SK-N-MC (cell line): ENCODE data around the gene CLSTN3.

Experiments used
- EZH2 ChIP-seq: fragments of 200-600 bp; sonication (generic); IDR thresholded peaks from one replicate; pipeline ENCODE4 v1.6.1; 2017; ENCODE audit warnings: antibody characterized with exemption
- FOXP2 ChIP-seq: optimal IDR thresholded peaks from 2 replicates; pipeline ENCODE3; 2011; ENCODE audit warnings: mild to moderate bottlenecking, moderate library complexity; ENCODE audit not compliant: insufficient read depth; ENCODE audit errors: extremely low read length, control extremely low read depth
- POLR2AphosphoS5 ChIP-seq: IDR thresholded peaks from 2 replicates; pipeline ENCODE4 v1.6.1; 2012; ENCODE audit warnings: mild to moderate bottlenecking, low read depth, low read length, borderline replicate concordance

DNA sequence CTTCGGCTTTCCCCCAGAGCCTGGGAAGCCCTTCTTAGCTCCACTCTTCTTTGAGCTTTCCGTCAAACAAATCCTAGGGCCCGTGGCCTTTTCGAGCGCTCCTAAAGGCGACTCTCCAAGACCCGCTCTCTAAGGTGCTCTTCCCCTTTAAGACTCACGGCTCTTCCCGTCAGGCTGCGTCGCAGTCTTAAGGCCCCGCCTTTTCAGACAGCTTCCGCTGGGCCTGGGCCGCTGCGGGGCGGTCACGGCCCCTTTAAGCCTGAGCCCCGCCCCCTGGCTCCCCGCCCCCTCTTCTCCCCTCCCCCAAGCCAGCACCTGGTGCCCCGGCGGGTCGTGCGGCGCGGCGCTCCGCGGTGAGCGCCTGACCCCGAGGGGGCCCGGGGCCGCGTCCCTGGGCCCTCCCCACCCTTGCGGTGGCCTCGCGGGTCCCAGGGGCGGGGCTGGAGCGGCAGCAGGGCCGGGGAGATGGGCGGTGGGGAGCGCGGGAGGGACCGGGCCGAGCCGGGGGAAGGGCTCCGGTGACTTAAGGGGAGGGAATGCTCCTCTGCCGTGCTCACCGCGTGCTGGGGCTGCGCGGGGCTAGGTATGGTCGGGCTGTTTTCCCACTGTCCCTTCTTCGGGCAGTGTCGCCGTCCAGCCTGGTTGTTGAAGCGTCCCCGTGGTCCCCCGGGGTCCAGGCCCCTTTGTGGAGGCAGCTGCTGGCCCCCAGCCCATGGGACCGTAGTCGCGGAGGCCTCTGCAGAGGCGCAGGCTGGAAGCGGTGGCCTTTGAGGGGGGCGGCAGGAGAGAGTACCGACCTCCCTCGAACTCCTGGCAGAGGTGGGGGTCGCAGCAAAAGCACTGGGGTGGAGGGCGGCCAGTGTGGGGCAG is 59.5 kb downstream of the CLSTN3 start, which contains the start of gene PEX5:
- TF ChIP-seq EZH2 (no peak), POLR2AphosphoS5 (no peak), FOXP2 (no peak)
